MCF 10A (cell line): ENCODE measurements around the gene FZD1. TPM values are rescaled to one million over a fixed set of nuclear protein-coding genes. Genes with fewer than 3 reads are reported as not detected.

ENCODE experiments used
- BruUV-seq: library from RNA; stranded (reverse); fragments of 400-500 nt; replicated peaks from 2 replicates; lab custom pipeline; 2021; lab: Mats Ljungman, UMichigan
- CTCF ChIA-PET: fragments of 300-600 bp; sonication (Branson Sonifier 250); formaldehyde crosslinking; extraction: SDS; loops from one replicate; lab custom pipeline; 2021; ENCODE audit warnings: antibody characterized with exemption, inconsistent platforms; lab: Yijun Ruan, JAX
- POLR2A ChIA-PET: fragments of 300-600, 350-650 bp; sonication (Branson Sonifier 250); formaldehyde crosslinking; extraction: SDS; loops from one replicate; lab custom pipeline; 2020; ENCODE audit warnings: antibody characterized with exemption, inconsistent platforms; lab: Yijun Ruan, JAX
- DNase-seq: peaks from one replicate; pipeline ENCODE4 v3.0.0-alpha.2; 2018; ENCODE audit not compliant: unreplicated experiment
- H3K27ac Mint-ChIP-seq: one replicate; pipeline ENCODE4 v1.8.0; 2022; ENCODE audit warnings: mild to moderate bottlenecking, low read depth, mixed read lengths; ENCODE audit not compliant: unreplicated experiment
- H3K27me3 Mint-ChIP-seq: one replicate; pipeline ENCODE4 v1.8.0; 2022; ENCODE audit warnings: mixed read lengths; ENCODE audit not compliant: insufficient read depth, unreplicated experiment
- H3K36me3 Mint-ChIP-seq: one replicate; pipeline ENCODE4 v1.8.0; 2022; ENCODE audit warnings: mild to moderate bottlenecking, moderate library complexity, mixed read lengths; ENCODE audit not compliant: insufficient read depth, unreplicated experiment
- H3K4me1 Mint-ChIP-seq: one replicate; pipeline ENCODE4 v1.8.0; 2022; ENCODE audit warnings: mixed read lengths; ENCODE audit not compliant: insufficient read depth, unreplicated experiment
- H3K4me3 Mint-ChIP-seq: one replicate; pipeline ENCODE4 v1.8.0; 2022; ENCODE audit warnings: mild to moderate bottlenecking, moderate library complexity, mixed read lengths; ENCODE audit not compliant: unreplicated experiment
- H3K9me3 Mint-ChIP-seq: one replicate; pipeline ENCODE4 v1.8.0; 2022; ENCODE audit warnings: mixed read lengths; ENCODE audit not compliant: unreplicated experiment
- CTCF ChIP-seq: fragments of 200-600 bp; IDR thresholded peaks from one replicate; pipeline ENCODE4 v1.8.0; 2022; ENCODE audit warnings: antibody characterized with exemption, mild to moderate bottlenecking; ENCODE audit not compliant: unreplicated experiment
- intact Hi-C: fragments of 100-400 bp; cut with micrococcal nuclease; formaldehyde crosslinking; loops from 2 replicates; pipeline ENCODE4 v1.14.1; 2022
- total RNA-seq: library from RNA; stranded (reverse); gene quantifications from 2 replicates; pipeline ENCODE4 v1.2.3, GENCODE V29; 2022

FZD1 gene
- total RNA-seq, 1 experiment from 2014 or later, result 3.3 TPM

DNA sequence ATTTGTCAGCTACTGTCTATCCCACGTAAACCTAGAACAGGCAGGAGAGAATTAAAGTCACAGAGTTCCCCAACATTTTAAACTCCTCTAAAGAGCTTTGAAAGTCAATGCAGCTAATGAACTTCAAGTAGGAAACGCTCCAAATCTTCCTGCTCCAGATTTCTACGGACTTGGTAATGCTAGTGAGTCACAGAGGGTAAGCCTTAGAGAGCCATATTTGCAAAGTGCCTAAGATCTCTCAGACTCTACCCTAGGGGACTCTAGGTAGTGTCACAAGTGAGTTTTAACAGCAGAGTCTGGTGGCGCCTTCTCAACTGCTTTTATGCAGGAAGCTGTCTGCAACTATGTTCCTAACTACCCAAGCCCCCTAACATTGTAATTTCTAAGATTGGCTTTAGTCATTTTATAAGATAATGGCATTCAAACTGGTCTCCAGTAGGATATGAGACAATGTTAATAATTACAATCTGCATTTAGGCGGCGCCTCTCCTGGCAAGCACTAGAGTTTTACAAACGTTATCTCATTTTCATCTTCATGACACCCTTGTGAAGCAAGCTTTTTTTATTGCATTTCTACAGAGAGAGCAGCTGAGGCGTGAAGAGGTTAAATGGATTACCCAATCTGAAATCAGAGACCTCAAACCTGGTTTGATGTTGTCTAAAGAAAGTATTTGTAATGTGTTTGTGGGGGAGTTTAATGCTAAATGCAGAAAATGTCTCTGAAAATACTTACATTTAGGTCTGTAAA lies 22.0 kb upstream of the FZD1 start:
- POLR2A ChIA-PET, result interaction anchor here (0.6 to 1.7 kb wide), 3 partner anchors 8 to 774 kb away, joined by 4 to 6 read pairs (median 4); no protein-coding TSS in a partner anchor
- no peaks in the 10 kb centered on the region for H3K36me3 Mint-ChIP-seq
- H3K9me3 Mint-ChIP-seq, result no peaks in the 10 kb centered on the region
- no peak overlapping the region for H3K4me3 Mint-ChIP-seq
- intact Hi-C loops, result loop anchor here (5.0 kb wide), 1 partner anchor 75 kb away; no protein-coding TSS in a partner anchor
- peaks cover 39% of the 10 kb centered on the region for H3K4me1 Mint-ChIP-seq
- H3K27ac Mint-ChIP-seq, result peak overlapping the region; percentile 89
- peak; percentile 48 for DNase-seq
- no peak for TF ChIP-seq CTCF
- CTCF ChIA-PET, result interaction anchor here (0.6 to 1.2 kb wide), 5 partner anchors 76 to 1031 kb away, joined by 3 to 4 read pairs (median 3); no protein-coding TSS in a partner anchor
- no TSS peak for BruUV-seq
- H3K27me3 Mint-ChIP-seq, result no peaks in the 10 kb centered on the region

GRCh38 chr7:91243591-91244301 lies 20.5 kb upstream of the FZD1 start:
- POLR2A ChIA-PET, result interaction anchor here (1.7 kb wide), 2 partner anchors 8 to 18 kb away, joined by 4 read pairs; no protein-coding TSS in a partner anchor
- BruUV-seq, result no TSS peak
- Mint-ChIP-seq H3K36me3 (no peaks in the 10 kb centered on the region), H3K27ac (no peak overlapping the region), H3K4me3 (no peak overlapping the region), H3K9me3 (no peaks in the 10 kb centered on the region), H3K27me3 (no peaks in the 10 kb centered on the region), H3K4me1 (peaks cover 44% of the 10 kb centered on the region)
- CTCF ChIA-PET, result interaction anchor here (0.6 to 1.4 kb wide), 3 partner anchors 11 to 268 kb away, joined by 3 to 4 read pairs (median 3); no protein-coding TSS in a partner anchor
- no peak for DNase-seq
- intact Hi-C loops, result loop anchor here (5.0 kb wide), 1 partner anchor 76 kb away; no protein-coding TSS in a partner anchor
- TF ChIP-seq CTCF, result no peak

DNA sequence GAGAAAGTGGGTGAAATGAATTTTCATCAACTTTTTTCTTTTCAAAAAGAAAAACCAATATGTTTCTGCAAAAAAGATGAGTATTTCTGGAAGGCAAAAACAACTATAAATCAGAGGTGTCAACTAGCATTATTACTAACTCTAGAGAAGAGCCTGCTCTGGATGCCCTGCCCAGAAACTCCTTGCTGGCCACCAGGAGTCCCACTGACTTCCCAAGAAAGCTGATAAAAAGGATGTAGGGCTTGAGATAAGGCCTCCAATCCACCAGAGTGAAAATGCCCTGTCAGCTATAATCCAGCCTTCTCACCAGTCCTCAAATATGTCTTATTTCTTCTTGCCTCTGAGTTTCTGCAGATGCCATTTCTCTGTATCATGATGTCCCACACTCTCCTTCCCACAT lies 16.7 kb upstream of the FZD1 start:
- ChIA-PET POLR2A (interaction anchor here (1.6 to 2.0 kb wide), 2 partner anchors 16 to 64 kb away, joined by 4 to 5 read pairs; no protein-coding TSS in a partner anchor), CTCF (interaction anchor here (0.7 to 1.3 kb wide), 2 partner anchors 158 kb away, joined by 3 to 7 read pairs; no protein-coding TSS in a partner anchor)
- no peaks in the 10 kb centered on the region for H3K9me3 Mint-ChIP-seq
- no peak for DNase-seq
- TF ChIP-seq CTCF, result no peak
- H3K27me3 Mint-ChIP-seq, result no peaks in the 10 kb centered on the region
- peaks cover 37% of the 10 kb centered on the region for H3K4me1 Mint-ChIP-seq
- intact Hi-C loops, result no loop called here
- no peak overlapping the region for H3K27ac Mint-ChIP-seq
- H3K36me3 Mint-ChIP-seq, result no peaks in the 10 kb centered on the region
- no peak overlapping the region for H3K4me3 Mint-ChIP-seq
- BruUV-seq, result no TSS peak

- Mint-ChIP-seq H3K36me3 (no peaks in the 10 kb centered on the region), H3K4me1 (peaks cover 32% of the 10 kb centered on the region), H3K9me3 (no peaks in the 10 kb centered on the region), H3K4me3 (peak overlapping the region; percentile 8), H3K27me3 (no peaks in the 10 kb centered on the region), H3K27ac (peak overlapping the region; percentile 80)
- DNase-seq, result peak; percentile 30
- TF ChIP-seq CTCF, result no peak
- intact Hi-C loops, result no loop called here
- ChIA-PET POLR2A (interaction anchor here (0.6 to 2.3 kb wide), 6 partner anchors 9 to 84 kb away, joined by 3 to 15 read pairs (median 10); no protein-coding TSS in a partner anchor), CTCF (interaction anchor here (0.6 to 2.7 kb wide), 7 partner anchors 9 to 396 kb away, joined by 3 to 10 read pairs (median 5); no protein-coding TSS in a partner anchor)
- BruUV-seq, result no TSS peak
Observed at GRCh38 chr7:91248996-91249395, 15.2 kb upstream of the FZD1 start.
